ENCODE measurements around the gene LSM14B. TPM values are rescaled to one million over a fixed set of nuclear protein-coding genes. Genes with fewer than 3 reads are reported as not detected.

Gene LSM14B
- total RNA-seq, 1 donor from 2014 or later: 23.6 TPM

- Histone ChIP-seq H3K4me1 (peaks cover 19% of the 10 kb centered on the region), H3K36me3 (peaks cover 0 to 17% of the 10 kb centered on the region in 2 donors), H3K27me3 (no peaks in the 10 kb centered on the region), H3K27ac (no peak overlapping the region), H3K9me3 (no peaks in the 10 kb centered on the region), H3K4me3 (no peak overlapping the region)
- DNase-seq (ENCODE audit: extremely low spot score in 2 of 2): no peak
- TF ChIP-seq POLR2A (IDR thresholded peaks at IDR 0.05): no peak
- intact Hi-C loops (cut with DNase I): no loop called here
Observed at GRCh38 chr20:62158088-62158400, 35.8 kb downstream of the LSM14B start.

GRCh38 chr20:62158541-62158940, 36.3 kb downstream of the LSM14B start:
- Histone ChIP-seq H3K27me3 (no peaks in the 10 kb centered on the region), H3K9me3 (no peaks in the 10 kb centered on the region), H3K4me3 (no peak overlapping the region), H3K36me3 (peaks cover 0 to 22% of the 10 kb centered on the region in 2 donors), H3K4me1 (peaks cover 19% of the 10 kb centered on the region), H3K27ac (no peak overlapping the region)
- TF ChIP-seq POLR2AphosphoS5 (IDR thresholded peaks at IDR 0.05; ENCODE audit: insufficient read depth in 1 of 2, low read depth in 1 of 2): no peak
- TF ChIP-seq CTCF (IDR thresholded peaks at IDR 0.05): no peak
- no peak for TF ChIP-seq POLR2A (IDR thresholded peaks at IDR 0.05)
- intact Hi-C loops (cut with DNase I): no loop called here
- no peak for DNase-seq (ENCODE audit: extremely low spot score in 2 of 2)

- H3K27me3 ChIP-seq: no peaks in the 10 kb centered on the region
- no peak for DNase-seq (ENCODE audit: extremely low spot score in 2 of 2)
- TF ChIP-seq POLR2AphosphoS5 (IDR thresholded peaks at IDR 0.05; ENCODE audit: insufficient read depth in 1 of 2, low read depth in 1 of 2): no peak
- no peak for TF ChIP-seq POLR2A (IDR thresholded peaks at IDR 0.05)
- TF ChIP-seq CTCF (IDR thresholded peaks at IDR 0.05): no peak
- peaks cover 19% of the 10 kb centered on the region for H3K4me1 ChIP-seq
- no peak overlapping the region for H3K4me3 ChIP-seq
- no peak overlapping the region for H3K27ac ChIP-seq
- H3K9me3 ChIP-seq: no peaks in the 10 kb centered on the region
- H3K36me3 ChIP-seq: peaks cover 0 to 27% of the 10 kb centered on the region in 2 donors
- intact Hi-C loops (cut with DNase I): no loop called here
Observed at GRCh38 chr20:62159052-62159451, 36.8 kb downstream of the LSM14B start.

- intact Hi-C loops (cut with DNase I): no loop called here
- DNase-seq (ENCODE audit: extremely low spot score in 2 of 2): no peak
- no peak for TF ChIP-seq POLR2AphosphoS5 (IDR thresholded peaks at IDR 0.05; ENCODE audit: insufficient read depth in 1 of 2, low read depth in 1 of 2)
- no peak for TF ChIP-seq POLR2A (IDR thresholded peaks at IDR 0.05)
- TF ChIP-seq CTCF (IDR thresholded peaks at IDR 0.05): no peak
- H3K4me1 ChIP-seq: peaks cover 19% of the 10 kb centered on the region
- no peak overlapping the region for H3K4me3 ChIP-seq
- H3K27me3 ChIP-seq: no peaks in the 10 kb centered on the region
- H3K36me3 ChIP-seq: peaks cover 0 to 32% of the 10 kb centered on the region in 2 donors
- H3K27ac ChIP-seq: no peak overlapping the region
- no peaks in the 10 kb centered on the region for H3K9me3 ChIP-seq
Observed at GRCh38 chr20:62159839-62160238, 37.6 kb downstream of the LSM14B start.

GRCh38 chr20:62160253-62160652, 38.0 kb downstream of the LSM14B start:
- intact Hi-C loops (cut with DNase I): no loop called here
- TF ChIP-seq POLR2AphosphoS5 (IDR thresholded peaks at IDR 0.05; ENCODE audit: insufficient read depth in 1 of 2, low read depth in 1 of 2): no peak
- TF ChIP-seq CTCF (IDR thresholded peaks at IDR 0.05): no peak
- TF ChIP-seq POLR2A (IDR thresholded peaks at IDR 0.05): no peak
- Histone ChIP-seq H3K4me1 (peaks cover 18% of the 10 kb centered on the region), H3K36me3 (peaks cover 0 to 37% of the 10 kb centered on the region in 2 donors), H3K9me3 (no peaks in the 10 kb centered on the region), H3K4me3 (no peak overlapping the region), H3K27me3 (no peaks in the 10 kb centered on the region), H3K27ac (no peak overlapping the region)
- no peak for DNase-seq (ENCODE audit: extremely low spot score in 2 of 2)

GRCh38 chr20:62160876-62161275, 38.6 kb downstream of the LSM14B start:
- H3K27ac ChIP-seq: no peak overlapping the region
- H3K36me3 ChIP-seq: peaks cover 0 to 43% of the 10 kb centered on the region in 2 donors
- H3K4me3 ChIP-seq: no peak overlapping the region
- TF ChIP-seq POLR2AphosphoS5 (IDR thresholded peaks at IDR 0.05; ENCODE audit: insufficient read depth in 1 of 2, low read depth in 1 of 2) (no peak), CTCF (IDR thresholded peaks at IDR 0.05) (no peak), POLR2A (IDR thresholded peaks at IDR 0.05) (no peak)
- intact Hi-C loops (cut with DNase I): no loop called here
- H3K4me1 ChIP-seq: peaks cover 13% of the 10 kb centered on the region
- DNase-seq (ENCODE audit: extremely low spot score in 2 of 2): no peak
- H3K9me3 ChIP-seq: no peaks in the 10 kb centered on the region
- H3K27me3 ChIP-seq: no peaks in the 10 kb centered on the region

All from vagina (tissue), 2 donors.